H1 (cell line): ENCODE results near the gene MAP4K1. TPM values are rescaled to one million over a fixed set of nuclear protein-coding genes. Genes with fewer than 3 reads are reported as not detected.

Experiments used
- CTCF ChIA-PET: fragments of 300-600 bp; sonication (Branson Sonifier 250); formaldehyde crosslinking; loops from one replicate; lab custom pipeline; 2021; ENCODE audit not compliant: partially characterized antibody; lab: Charles Lee
- POLR2A ChIA-PET: fragments of 300-600 bp; sonication (Branson Sonifier 250); formaldehyde crosslinking; loops from one replicate; lab custom pipeline; 2021; ENCODE audit warnings: inconsistent platforms; ENCODE audit not compliant: partially characterized antibody; lab: Charles Lee
- DNase-seq, 2 experiments: peaks; one replicate each; pipeline versions ENCODE4 v3.0.0 to v3.0.0-alpha.2; 2010 to 2022; ENCODE audit warnings: low spot score in 2 of 2, low read depth in 1 of 2, mixed read lengths in 1 of 2
- FAIRE-seq: peaks from 2 replicates; lab custom pipeline; 2011; peaks lifted over from hg19 to GRCh38; lab: Jason Lieb, UNC
- H2AFZ ChIP-seq: 2 replicates; pipeline ENCODE4 v1.8.1; 2012; ENCODE audit warnings: low read length, inconsistent platforms
- H2AK5ac ChIP-seq: 2 replicates; pipeline ENCODE4 v1.6.1; 2013; ENCODE audit warnings: low read depth, low read length
- H2BK120ac ChIP-seq: replicated peaks from 2 replicates; pipeline ENCODE3; 2013; ENCODE audit warnings: low read depth, low read length, inconsistent platforms
- H2BK12ac ChIP-seq: 2 replicates; pipeline ENCODE4 v1.6.1; 2013; ENCODE audit warnings: low read depth, low read length
- H2BK15ac ChIP-seq: 2 replicates; pipeline ENCODE4 v1.6.1; 2013; ENCODE audit warnings: low read length
- H2BK20ac ChIP-seq: 2 replicates; pipeline ENCODE4 v1.6.1; 2013; ENCODE audit warnings: low read length
- H2BK5ac ChIP-seq: 2 replicates; pipeline ENCODE4 v1.6.1; 2013; ENCODE audit warnings: low read depth, low read length
- H3K14ac ChIP-seq: 2 replicates; pipeline ENCODE4 v1.6.1; 2013; ENCODE audit warnings: inconsistent platforms; ENCODE audit not compliant: insufficient read length
- H3K18ac ChIP-seq: 2 replicates; pipeline ENCODE4 v1.6.1; 2013; ENCODE audit warnings: low read length; ENCODE audit errors: extremely low read depth
- H3K23ac ChIP-seq: 2 replicates; pipeline ENCODE4 v1.6.1; 2013; ENCODE audit warnings: inconsistent platforms; ENCODE audit not compliant: insufficient read length
- H3K23me2 ChIP-seq: 2 replicates; pipeline ENCODE4 v1.6.1; 2013; ENCODE audit warnings: low read depth, low read length
- H3K27ac ChIP-seq: 2 replicates; pipeline ENCODE4 v1.6.1; 2011; ENCODE audit warnings: low read depth, low read length, inconsistent platforms
- H3K27me3 ChIP-seq, 4 experiments: replicated peaks in 1 of 4; 1 replicate in 1 of 4; 2 replicates in 3 of 4; pipeline versions ENCODE4 v1.6.1 to v1.8.1; 2011 to 2013; ENCODE audit warnings: low read length in 3 of 4, mild to moderate bottlenecking in 3 of 4, inconsistent platforms in 2 of 4, mixed read lengths in 2 of 4, moderate library complexity in 1 of 4; ENCODE audit not compliant: control insufficient read depth in 3 of 4, insufficient read depth in 3 of 4; ENCODE audit errors: extremely low read depth in 1 of 4
- H3K36me3 ChIP-seq, 4 experiments: 2 replicates each; pipeline versions ENCODE4 v1.6.1 to v1.8.1; 2011 to 2013; ENCODE audit warnings: mild to moderate bottlenecking in 4 of 4, low read length in 3 of 4, moderate library complexity in 2 of 4, control low read depth in 1 of 4, inconsistent platforms in 1 of 4; ENCODE audit not compliant: insufficient read depth in 4 of 4, control insufficient read depth in 2 of 4
- H3K4ac ChIP-seq: replicated peaks from 2 replicates; pipeline ENCODE3; 2013; ENCODE audit warnings: low read length, low read depth, mixed read lengths, inconsistent platforms; ENCODE audit not compliant: insufficient read length
- H3K4me1 ChIP-seq, 4 experiments: replicated peaks in 1 of 4; 1 replicate in 1 of 4; 2 replicates in 3 of 4; pipeline versions ENCODE4 v1.6.1 to v1.8.1; 2011 to 2013; ENCODE audit warnings: low read length in 3 of 4, inconsistent platforms in 2 of 4, mixed read lengths in 1 of 4; ENCODE audit not compliant: insufficient read depth in 4 of 4, control insufficient read depth in 3 of 4
- H3K4me2 ChIP-seq, 2 experiments: 2 replicates each; pipeline versions ENCODE4 v1.6.1 to v1.8.1; 2011 to 2013; ENCODE audit warnings: low read depth in 2 of 2, low read length in 2 of 2, control low read depth in 1 of 2, inconsistent platforms in 1 of 2, mild to moderate bottlenecking in 1 of 2; ENCODE audit not compliant: insufficient read depth in 1 of 2
- H3K4me3 ChIP-seq, 4 experiments: fragments of 200-600, 300-600 bp in 1 of 4; sonication (generic), shearing (Covaris generic), sonication (Bioruptor Twin) in 1 of 4; 2 replicates each; pipeline versions ENCODE4 v1.5.1 to v1.8.1; 2011 to 2016; ENCODE audit warnings: low read length in 4 of 4, low read depth in 3 of 4, control low read depth in 2 of 4, inconsistent platforms in 2 of 4, mild to moderate bottlenecking in 2 of 4, mixed read lengths in 1 of 4, moderate library complexity in 1 of 4; ENCODE audit not compliant: insufficient read depth in 2 of 4; ENCODE audit errors: extremely low read depth in 1 of 4
- H3K56ac ChIP-seq: replicated peaks from 2 replicates; pipeline ENCODE3; 2013; ENCODE audit warnings: low read depth, mild to moderate bottlenecking, mixed read lengths, low read length, inconsistent platforms; ENCODE audit not compliant: insufficient read length
- H3K79me1 ChIP-seq: 2 replicates; pipeline ENCODE4 v1.6.1; 2013; ENCODE audit warnings: low read depth, low read length, control low read depth
- H3K79me2 ChIP-seq, 2 experiments: 2 replicates each; pipeline versions ENCODE4 v1.6.1 to v1.8.1; 2012 to 2013; ENCODE audit warnings: low read length in 2 of 2, mild to moderate bottlenecking in 2 of 2, inconsistent platforms in 1 of 2; ENCODE audit not compliant: insufficient read depth in 2 of 2, control insufficient read depth in 1 of 2
- H3K9ac ChIP-seq, 4 experiments: replicated peaks in 1 of 4; 1 replicate in 1 of 4; 2 replicates in 3 of 4; pipeline versions ENCODE4 v1.6.1 to v1.8.1; 2011 to 2013; ENCODE audit warnings: low read depth in 3 of 4, low read length in 3 of 4, control low read depth in 2 of 4, mild to moderate bottlenecking in 2 of 4, moderate library complexity in 2 of 4, inconsistent platforms in 1 of 4; ENCODE audit errors: extremely low read depth in 1 of 4
- H3K9me3 ChIP-seq, 2 experiments: 2 replicates each; pipeline versions ENCODE4 v1.6.1 to v1.8.1; 2012 to 2013; ENCODE audit warnings: mild to moderate bottlenecking in 2 of 2, moderate library complexity in 2 of 2, control low read depth in 1 of 2, inconsistent platforms in 1 of 2, low read depth in 1 of 2, low read length in 1 of 2, mixed read lengths in 1 of 2; ENCODE audit not compliant: insufficient read depth in 2 of 2
- H4K20me1 ChIP-seq, 2 experiments: replicated peaks in 1 of 2; 2 replicates each; pipeline versions ENCODE3 to v1.8.1; 2011 to 2013; ENCODE audit warnings: inconsistent platforms in 2 of 2, low read length in 2 of 2, mild to moderate bottlenecking in 1 of 2; ENCODE audit not compliant: insufficient read depth in 2 of 2, control insufficient read depth in 1 of 2
- H4K5ac ChIP-seq: 2 replicates; pipeline ENCODE4 v1.6.1; 2013; ENCODE audit warnings: low read length, low read depth, mixed read lengths, inconsistent platforms; ENCODE audit not compliant: insufficient read length
- H4K8ac ChIP-seq: 2 replicates; pipeline ENCODE4 v1.8.0; 2013; ENCODE audit warnings: mild to moderate bottlenecking, moderate library complexity, low read length, inconsistent platforms; ENCODE audit not compliant: insufficient read depth; ENCODE audit errors: extremely low read depth
- H4K91ac ChIP-seq: replicated peaks from 2 replicates; pipeline ENCODE3; 2013; ENCODE audit warnings: low read length, mixed read lengths, inconsistent platforms; ENCODE audit not compliant: insufficient read length
- CBX5 ChIP-seq: fragments of 300-800, 300-1000 bp; sonication (generic); IDR thresholded peaks from 2 replicates; pipeline ENCODE4 v1.7.1; 2016; ENCODE audit warnings: antibody characterized with exemption, low read length, low read depth
- HDAC2 ChIP-seq, 2 experiments: fragments of 300-600 bp in 1 of 2; sonication (generic) in 1 of 2; IDR thresholded peaks; 2 replicates each; pipeline ENCODE4 v1.6.1; 2011 to 2012; ENCODE audit warnings: low read depth in 2 of 2, low read length in 2 of 2, mild to moderate bottlenecking in 2 of 2, moderate library complexity in 2 of 2, borderline replicate concordance in 1 of 2, inconsistent platforms in 1 of 2
- MAFK ChIP-seq: IDR thresholded peaks from 2 replicates; pipeline ENCODE4 v1.6.1; 2012; ENCODE audit warnings: low read depth, mild to moderate bottlenecking, improper control_type of control experiment, low read length
- MAX ChIP-seq: IDR thresholded peaks from 2 replicates; pipeline ENCODE4 v1.6.1; 2012; ENCODE audit warnings: inconsistent platforms
- NRF1 ChIP-seq: IDR thresholded peaks from 2 replicates; pipeline ENCODE4 v1.6.1; 2011; ENCODE audit warnings: mild to moderate bottlenecking, low read depth, low read length, improper control_type of control experiment
- WGBS, 2 experiments: shearing (Covaris generic) in 1 of 2; methylation state at CpG; one replicate each; pipeline versions ENCODE4 v1.1.6 to v1.1.7; 2013 to 2015; ENCODE audit warnings: low lambda C conversion rate in 2 of 2, mixed read lengths in 2 of 2, inconsistent platforms in 1 of 2, low coverage in 1 of 2, missing lambda C conversion rate in 1 of 2; ENCODE audit not compliant: insufficient replicate concordance in 2 of 2, insufficient coverage in 1 of 2, insufficient read length in 1 of 2; ENCODE audit errors: extremely low coverage in 1 of 2, missing lambda C conversion rate in 1 of 2; 5-methylcytosine and 5-hydroxymethylcytosine counted together
- polyA plus RNA-seq, 7 experiments: library from polyadenylated mRNA; depleted of rRNA in 3 of 7; stranded (reverse) in 5 of 7; unstranded in 2 of 7; fragments of >200 nt in 5 of 7; fragments of 200-250 nt in 2 of 7; gene quantifications; 1 replicate in 5 of 7; 2 replicates in 1 of 7; 4 replicates in 1 of 7; pipeline versions ENCODE4 v1.2.1 to v1.2.3, GENCODE V29; 2011 to 2013; ENCODE audit warnings: missing spikeins in 2 of 7, mixed read lengths in 2 of 7
- total RNA-seq: library from RNA; stranded (reverse); fragmentation: NEBNext Ultra II Directional; extraction: Animal tissue kit (Norgen Biotek cat#: 25700); gene quantifications from 2 replicates; pipeline ENCODE4 v1.2.1, GENCODE V29; 2021

The MAP4K1 gene
- total and polyA plus RNA-seq, 2 of the 8 experiments (the other 6 are each of a cell fraction or from before 2014, with no cell fraction given): 9.0 to 10.4 TPM

- Histone ChIP-seq H3K9ac (peak overlapping the region in 3 of 4 experiments; percentile 69 to 75 (median 73); a peak in 5 of 7 replicates), H3K9me3 (no peaks in the 10 kb centered on the region), H3K23me2 (no peaks in the 10 kb centered on the region; the same call in 1 of the 2 replicates), H4K20me1 (peaks cover 4 to 35% of the 10 kb centered on the region in 2 experiments), H2BK12ac (peak overlapping the region; percentile 98), H3K4ac (peak overlapping the region; percentile 97), H3K36me3 (0 out of 8 replicates have a peak, but pooled peaks cover 0 to 5% (median 0%) of the 10 kb centered on the region in 4 experiments), H2BK120ac (peak overlapping the region; percentile 91), H2AFZ (no peak overlapping the region), H3K79me2 (peaks cover 10 to 94% of the 10 kb centered on the region in 2 experiments), H2BK5ac (peak overlapping the region; percentile 96), H3K4me3 (peak overlapping the region in 3 of 4 experiments; percentile 1 to 31 (median 6); a peak in 4 of 8 replicates), H4K8ac (peak overlapping the region; percentile 93; the same call in 1 of the 2 replicates), H4K5ac (peak overlapping the region; percentile 63), H3K27me3 (no peaks in the 10 kb centered on the region), H3K27ac (peak overlapping the region; percentile 84), H2BK15ac (no peak overlapping the region), H3K14ac (no peak overlapping the region), H3K23ac (no peak overlapping the region), H3K4me1 (peaks cover 41 to 60% (median 47%) of the 10 kb centered on the region in 4 experiments), H3K18ac (peak overlapping the region; percentile 83), H2BK20ac (0 out of 2 replicates have a peak overlapping the region, but pooled peaks have one; percentile 66), H4K91ac (peak overlapping the region; percentile 95), H3K4me2 (peak overlapping the region; percentile 59 to 61), H3K79me1 (peaks cover 35% of the 10 kb centered on the region), H2AK5ac (peak overlapping the region; percentile 96; the same call in 1 of the 2 replicates), H3K56ac (no peak overlapping the region)
- POLR2A ChIA-PET: interaction anchor here (0.9 to 21.5 kb wide), 8 partner anchors 10 to 184 kb away, joined by 3 to 495 read pairs (median 5); partner anchors contain the start of gene ACTN4
- DNase-seq: no peak
- FAIRE-seq: no peak
- CTCF ChIA-PET: interaction anchor here (0.6 to 1.7 kb wide), 6 partner anchors 12 to 46 kb away, joined by 3 to 4 read pairs (median 3); no protein-coding TSS in a partner anchor
- WGBS, 2 experiments: 47% methylated on average over 10 of the region's 10 CpGs; no CpG with 5 or more reads in 1 of the 2 experiments
- TF ChIP-seq MAFK (no peak), CBX5 (no peak), HDAC2 (IDR thresholded peaks at IDR 0.05; ENCODE audit: borderline replicate concordance in 1 of 2, low read depth in 2 of 2, low read length in 2 of 2) (no peak), MAX (no peak), NRF1 (no peak)
Observed at GRCh38 chr19:38666663-38667511, 49.1 kb upstream of the MAP4K1 start.
